ENCODE measurements around the gene PPM1F. TPM values are rescaled to one million over a fixed set of nuclear protein-coding genes. Genes with fewer than 3 reads are reported as not detected.

PPM1F gene
- total and polyA plus RNA-seq, 2 donors (not counting 1 experiment from before 2014, with no cell fraction given): 18.1 to 30.0 TPM

DNA sequence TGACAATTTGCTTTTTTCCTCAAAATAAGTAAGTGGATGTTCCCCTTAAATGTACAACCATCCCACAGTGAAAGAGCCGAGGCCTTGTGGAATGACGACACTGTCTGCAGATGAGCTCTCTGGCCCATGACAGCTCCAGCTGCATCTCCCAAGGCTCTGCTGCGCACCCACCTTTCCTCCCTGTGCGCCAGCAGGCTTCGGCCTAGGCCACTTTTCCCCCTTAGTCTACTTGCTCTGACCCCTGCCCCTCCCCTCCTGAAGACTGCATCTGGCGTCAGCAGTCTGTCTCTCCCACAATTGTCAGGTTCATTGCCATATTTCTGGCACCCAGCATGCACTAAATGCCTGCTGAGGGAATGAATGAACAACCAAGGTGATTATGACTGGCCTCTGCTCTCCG lies 27.9 kb upstream of the PPM1F start:
- POLR2A ChIA-PET: no interaction called here
- no peak for TF ChIP-seq EZH2 (IDR thresholded peaks at IDR 0.05; ENCODE audit: borderline replicate concordance, insufficient read depth, low read depth, low read length, poor library complexity, severe bottlenecking)
- TF ChIP-seq, protein P1, sequence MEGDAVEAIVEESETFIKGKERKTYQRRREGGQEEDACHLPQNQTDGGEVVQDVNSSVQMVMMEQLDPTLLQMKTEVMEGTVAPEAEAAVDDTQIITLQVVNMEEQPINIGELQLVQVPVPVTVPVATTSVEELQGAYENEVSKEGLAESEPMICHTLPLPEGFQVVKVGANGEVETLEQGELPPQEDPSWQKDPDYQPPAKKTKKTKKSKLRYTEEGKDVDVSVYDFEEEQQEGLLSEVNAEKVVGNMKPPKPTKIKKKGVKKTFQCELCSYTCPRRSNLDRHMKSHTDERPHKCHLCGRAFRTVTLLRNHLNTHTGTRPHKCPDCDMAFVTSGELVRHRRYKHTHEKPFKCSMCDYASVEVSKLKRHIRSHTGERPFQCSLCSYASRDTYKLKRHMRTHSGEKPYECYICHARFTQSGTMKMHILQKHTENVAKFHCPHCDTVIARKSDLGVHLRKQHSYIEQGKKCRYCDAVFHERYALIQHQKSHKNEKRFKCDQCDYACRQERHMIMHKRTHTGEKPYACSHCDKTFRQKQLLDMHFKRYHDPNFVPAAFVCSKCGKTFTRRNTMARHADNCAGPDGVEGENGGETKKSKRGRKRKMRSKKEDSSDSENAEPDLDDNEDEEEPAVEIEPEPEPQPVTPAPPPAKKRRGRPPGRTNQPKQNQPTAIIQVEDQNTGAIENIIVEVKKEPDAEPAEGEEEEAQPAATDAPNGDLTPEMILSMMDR (IDR thresholded peaks at IDR 0.05): no peak

GRCh38 chr22:21978564-21979386 lies 26.1 kb upstream of the PPM1F start:
- WGBS (ENCODE audit: insufficient coverage): 92% methylated on average over 11 of the region's 11 CpGs
- Histone ChIP-seq H3K4me3 (ENCODE audit: control extremely low read depth in 1 of 5, extremely low read depth in 1 of 5, insufficient read depth in 1 of 5, low read depth in 2 of 5, low read length in 4 of 5) (no peak overlapping the region), H3K9ac (ENCODE audit: low read length) (no peak overlapping the region), H3K79me2 (ENCODE audit: control insufficient read depth, insufficient read depth, low read length) (peaks cover 61% of the 10 kb centered on the region), H3K4me2 (replicated peaks; ENCODE audit: low read depth, low read length, poor library complexity, severe bottlenecking) (no peak overlapping the region), H3K9me3 (ENCODE audit: control extremely low read depth in 1 of 3, control insufficient read depth in 2 of 3, insufficient read depth in 1 of 3, low read length in 2 of 3) (peaks cover 0 to 4% (median 0%) of the 10 kb centered on the region in 3 donors), H3K36me3 (replicated peaks in 1 of 2; ENCODE audit: control extremely low read depth in 1 of 2, control insufficient read depth in 1 of 2, extremely low read depth in 1 of 2, insufficient read depth in 2 of 2, low read length in 1 of 2) (peaks cover 0 to 25% of the 10 kb centered on the region in 2 experiments), H3K27me3 (replicated peaks in 1 of 4; ENCODE audit: control extremely low read depth in 1 of 4, control insufficient read depth in 3 of 4, insufficient read depth in 4 of 4, low read length in 3 of 4) (no peaks in the 10 kb centered on the region), H3K27ac (ENCODE audit: low read length in 2 of 2) (no peak overlapping the region), H3K4me1 (ENCODE audit: control insufficient read depth in 2 of 2, insufficient read depth in 2 of 2, low read length in 2 of 2) (peaks cover 14 to 18% of the 10 kb centered on the region in 2 donors), H2AFZ (ENCODE audit: insufficient read depth, low read depth, low read length, poor library complexity, severe bottlenecking) (no peak overlapping the region), H4K20me1 (ENCODE audit: control insufficient read depth, insufficient read depth, low read length, poor library complexity, severe bottlenecking) (peaks cover 10% of the 10 kb centered on the region)
- ChIA-PET POLR2A (interaction anchor here (0.6 kb wide), 1 partner anchor 28 kb away, joined by 7 read pairs; no protein-coding TSS in a partner anchor), CTCF (interaction anchor here (0.9 kb wide), 1 partner anchor 11 kb away, joined by 3 read pairs; no protein-coding TSS in a partner anchor)
- no peaks in the 10 kb centered on the region for H3K9me3 Mint-ChIP-seq (ENCODE audit: insufficient read depth)
- intact Hi-C loops (cut with micrococcal nuclease): no loop called here
- peaks cover 43% of the 10 kb centered on the region for H3K4me1 Mint-ChIP-seq
- DNase-seq (no peak), ATAC-seq (ENCODE audit: low read depth) (no peak)
- H3K4me3 Mint-ChIP-seq: no peak overlapping the region
- H3K27ac Mint-ChIP-seq: peak overlapping the region; percentile 39
- no peak for TF ChIP-seq EZH2 (IDR thresholded peaks at IDR 0.05; ENCODE audit: borderline replicate concordance, insufficient read depth, low read depth, low read length, poor library complexity, severe bottlenecking)
- TF ChIP-seq, protein P1 (IDR thresholded peaks at IDR 0.05): no peak
- no peaks in the 10 kb centered on the region for H3K27me3 Mint-ChIP-seq

More for the DNA sequence above, 27.9 kb upstream of the PPM1F start:
- no peak overlapping the region for H3K9ac ChIP-seq (ENCODE audit: low read length)
- H4K20me1 ChIP-seq (ENCODE audit: control insufficient read depth, insufficient read depth, low read length, poor library complexity, severe bottlenecking): peaks cover 10% of the 10 kb centered on the region
- H3K4me1 Mint-ChIP-seq: peaks cover 43% of the 10 kb centered on the region
- peaks cover 0 to 4% (median 0%) of the 10 kb centered on the region in 3 donors for H3K9me3 ChIP-seq (ENCODE audit: control extremely low read depth in 1 of 3, control insufficient read depth in 2 of 3, insufficient read depth in 1 of 3, low read length in 2 of 3)
- peaks cover 14 to 18% of the 10 kb centered on the region in 2 donors for H3K4me1 ChIP-seq (ENCODE audit: control insufficient read depth in 2 of 2, insufficient read depth in 2 of 2, low read length in 2 of 2)
- no peak overlapping the region for H3K27ac Mint-ChIP-seq
- H2AFZ ChIP-seq (ENCODE audit: insufficient read depth, low read depth, low read length, poor library complexity, severe bottlenecking): no peak overlapping the region
- no peaks in the 10 kb centered on the region for H3K27me3 Mint-ChIP-seq
- H3K27ac ChIP-seq (ENCODE audit: low read length in 2 of 2): no peak overlapping the region
- H3K27me3 ChIP-seq (replicated peaks in 1 of 4; ENCODE audit: control extremely low read depth in 1 of 4, control insufficient read depth in 3 of 4, insufficient read depth in 4 of 4, low read length in 3 of 4): no peaks in the 10 kb centered on the region
- H3K4me2 ChIP-seq (replicated peaks; ENCODE audit: low read depth, low read length, poor library complexity, severe bottlenecking): no peak overlapping the region
- 90% methylated on average over 6 of the region's 7 CpGs for WGBS (ENCODE audit: insufficient coverage)
- DNase-seq (no peak), ATAC-seq (ENCODE audit: low read depth) (no peak)
- H3K4me3 ChIP-seq (ENCODE audit: control extremely low read depth in 1 of 5, extremely low read depth in 1 of 5, insufficient read depth in 1 of 5, low read depth in 2 of 5, low read length in 4 of 5): no peak overlapping the region
- intact Hi-C loops (cut with micrococcal nuclease): loop anchor here (5.0 kb wide), 1 partner anchor 52 kb away; no protein-coding TSS in a partner anchor
- peak overlapping the region; percentile 39 for H3K4me3 Mint-ChIP-seq
- H3K9me3 Mint-ChIP-seq (ENCODE audit: insufficient read depth): no peaks in the 10 kb centered on the region
- CTCF ChIA-PET: interaction anchor here (1.2 to 3.4 kb wide), 3 partner anchors 8 to 28 kb away, joined by 3 to 25 read pairs (median 4); partner anchors contain the start of gene PPM1F
- peaks cover 63% of the 10 kb centered on the region for H3K79me2 ChIP-seq (ENCODE audit: control insufficient read depth, insufficient read depth, low read length)
- peaks cover 0 to 8% of the 10 kb centered on the region in 2 experiments for H3K36me3 ChIP-seq (replicated peaks in 1 of 2; ENCODE audit: control extremely low read depth in 1 of 2, control insufficient read depth in 1 of 2, extremely low read depth in 1 of 2, insufficient read depth in 2 of 2, low read length in 1 of 2)

Data from B cell (primary cell).